DND-41 (cell line): ENCODE data around the gene FCN1.

Source experiments
- CTCF ChIP-seq: IDR thresholded peaks from 2 replicates; pipeline ENCODE4 v1.5.1; 2012; ENCODE audit warnings: borderline replicate concordance, low read length, moderate library complexity, mild to moderate bottlenecking; ENCODE audit not compliant: poor library complexity, severe bottlenecking; ENCODE audit errors: extremely low read depth
- EZH2 ChIP-seq: IDR thresholded peaks from 3 replicates; pipeline ENCODE4 v1.6.1; 2012; ENCODE audit warnings: borderline replicate concordance, low read depth, mild to moderate bottlenecking, moderate library complexity, low read length, inconsistent platforms; ENCODE audit not compliant: severe bottlenecking

- TF ChIP-seq CTCF (no peak), EZH2 (no peak)
Measured at GRCh38 chr9:134860510-134860909, 57.2 kb downstream of the FCN1 start.
